ENCODE measurements around the gene SV2B.

The SV2B gene

DNA sequence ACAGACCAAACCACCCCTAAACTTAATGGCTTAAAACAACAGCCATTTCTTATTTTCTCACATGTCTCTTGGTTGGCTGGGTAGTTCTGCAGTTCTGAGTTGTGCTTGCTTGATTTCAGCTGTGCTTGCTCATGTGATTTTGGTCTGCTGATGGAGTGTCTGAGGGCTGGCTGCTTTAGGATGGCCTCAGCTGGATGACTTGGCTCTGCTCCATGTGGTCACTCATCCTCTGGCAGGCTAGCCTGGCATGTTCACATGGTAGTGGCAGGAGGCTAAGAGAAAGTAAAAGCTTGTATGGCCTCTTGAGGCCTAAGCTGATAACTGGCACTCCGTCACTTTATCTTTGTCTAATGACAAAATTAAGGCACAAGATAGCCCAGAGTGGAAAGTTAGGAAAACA, 4.1 kb downstream of the SV2B start:
- DNase-seq, result no peak

DNA sequence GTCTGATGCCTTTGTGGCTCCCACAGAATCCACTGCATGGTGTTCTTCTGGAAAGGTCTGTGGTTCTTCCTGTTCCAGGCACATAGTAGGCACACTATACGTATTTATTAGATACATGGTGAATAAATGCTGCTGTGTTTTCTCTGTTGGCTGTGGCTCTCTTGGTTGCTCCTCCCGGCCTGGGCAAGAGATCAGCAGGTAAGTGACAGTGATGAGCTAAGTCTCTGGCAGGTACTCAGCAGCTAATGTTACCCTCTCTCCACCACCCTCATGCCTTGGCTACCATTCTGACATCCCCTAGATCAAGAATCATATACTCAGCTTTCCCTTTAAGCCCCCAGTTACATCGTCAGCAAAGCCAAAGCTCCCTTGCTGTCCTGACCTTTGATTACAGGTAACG, 8.4 kb downstream of the SV2B start:
- no peak for DNase-seq

DNA sequence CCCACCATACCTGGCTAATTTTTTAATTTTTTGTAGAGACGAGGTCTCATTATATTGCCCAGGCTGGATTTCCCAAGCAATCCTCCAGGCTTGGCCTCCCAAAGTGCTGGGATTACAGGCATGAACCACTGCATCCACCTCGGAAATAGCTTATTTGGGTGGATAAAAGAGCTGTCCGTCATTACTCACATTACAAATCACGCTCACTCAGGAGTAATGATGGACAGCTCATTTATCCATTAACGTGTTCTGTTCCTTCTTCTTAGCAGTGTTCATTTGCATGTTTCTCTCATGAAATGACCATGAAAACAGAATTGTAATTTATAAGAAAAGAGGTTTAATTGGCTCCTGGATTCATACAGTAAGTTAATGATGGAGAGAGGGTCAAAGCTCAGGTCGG, 9.8 kb downstream of the SV2B start:
- DNase-seq, result no peak

DNA sequence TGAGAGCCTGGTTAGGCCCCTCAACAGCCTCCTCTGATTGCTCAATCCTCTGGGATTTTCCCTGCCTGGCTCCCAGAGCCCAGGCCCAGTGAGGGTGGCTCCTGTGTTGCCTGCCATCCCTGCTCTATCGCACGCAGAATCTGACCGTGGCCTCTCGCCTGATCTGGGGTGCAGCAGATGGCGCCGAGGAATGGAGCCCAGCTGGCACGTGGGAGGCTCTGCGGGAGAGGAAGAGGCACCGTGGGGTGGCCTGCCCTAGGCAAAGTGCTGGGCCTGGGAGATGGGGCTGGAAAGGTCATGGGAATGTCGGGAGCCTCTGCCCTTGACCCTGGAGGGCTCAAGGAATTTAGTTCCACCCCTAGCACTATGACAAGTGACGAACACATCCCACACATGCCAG, 10.3 kb downstream of the SV2B start:
- DNase-seq, result no peak

DNA sequence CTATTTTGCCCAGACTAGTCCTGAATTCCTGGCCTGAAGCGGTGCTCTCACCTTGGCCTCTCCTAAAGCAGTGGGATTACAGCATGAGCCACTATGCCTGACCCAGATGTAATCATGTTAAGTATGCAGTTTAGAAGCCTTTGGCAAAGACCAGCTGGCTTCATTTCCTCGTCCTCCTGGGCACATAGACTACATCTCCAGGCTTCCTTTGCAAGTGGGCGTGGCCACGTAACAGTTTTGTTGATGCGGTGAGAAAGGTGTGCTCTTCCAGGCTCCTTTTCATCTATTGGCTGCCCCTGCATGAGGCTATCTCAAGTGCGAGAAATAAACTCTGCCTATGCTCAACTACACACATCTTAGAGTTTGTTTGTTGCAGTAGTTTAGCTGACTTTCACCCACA, 13.0 kb downstream of the SV2B start:
- no peak for DNase-seq

DNA sequence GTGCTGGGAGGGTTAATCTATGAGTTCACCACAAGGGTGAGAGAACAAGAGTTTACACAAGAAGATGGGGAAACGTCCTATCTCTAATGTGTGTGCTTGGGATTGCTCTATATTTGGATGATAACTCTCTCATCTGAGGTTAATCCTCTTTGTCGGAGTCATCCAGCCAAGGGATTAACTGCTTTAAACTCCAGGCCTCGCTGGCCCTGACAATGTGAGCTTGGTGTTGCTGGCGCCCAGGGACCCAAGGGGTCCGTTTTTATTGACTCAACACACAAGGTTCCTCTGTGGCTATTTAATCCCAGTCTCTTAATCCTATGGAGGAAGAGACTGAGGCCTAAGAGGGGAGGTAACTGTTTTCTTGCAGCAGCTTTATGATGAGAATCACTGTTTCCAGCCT, 14.2 kb downstream of the SV2B start:
- DNase-seq, result no peak

DNA sequence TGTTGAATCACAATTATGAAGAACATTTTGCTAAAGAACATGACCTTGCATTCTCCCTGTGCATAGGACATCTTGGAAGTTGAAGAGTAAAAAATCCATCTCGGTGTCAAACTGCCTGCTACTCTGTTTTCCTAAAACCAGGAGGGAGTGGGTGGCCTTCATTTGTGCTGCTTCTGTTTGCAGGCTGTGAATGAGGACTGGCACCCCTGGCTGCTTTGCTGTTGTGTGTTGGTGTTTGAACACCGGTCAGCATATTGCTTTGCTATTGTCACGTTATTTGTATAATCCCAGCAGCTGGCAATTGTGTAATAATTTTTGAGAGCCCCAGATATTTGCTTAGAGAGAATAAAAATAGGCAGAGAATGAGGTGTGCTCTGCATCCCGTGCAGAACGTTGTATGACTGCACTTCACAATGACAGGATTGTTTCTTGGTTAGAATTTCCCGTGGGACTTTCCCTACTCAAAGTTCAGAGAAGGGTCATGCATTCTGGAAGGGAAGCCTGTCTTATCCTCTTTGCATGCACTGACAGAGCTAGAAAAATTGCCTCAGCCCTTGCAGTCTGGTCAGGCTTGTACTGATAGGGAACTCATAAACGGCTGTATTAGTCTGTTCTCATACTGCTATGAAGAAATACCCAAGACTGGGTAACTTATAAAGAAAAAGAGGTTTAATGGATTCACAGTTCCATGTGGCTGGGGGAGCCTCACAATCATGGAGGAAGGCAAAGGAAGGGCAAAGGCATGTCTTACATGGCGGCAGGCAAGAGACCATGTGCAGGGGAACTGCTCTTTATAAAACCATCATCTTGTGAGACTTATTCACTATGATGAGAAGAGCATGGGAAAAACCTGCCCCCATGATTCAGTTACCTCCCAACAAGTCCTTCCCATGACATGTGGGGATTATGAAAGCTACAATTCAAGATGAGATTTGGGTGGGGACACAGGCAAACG, 16.3 kb downstream of the SV2B start:
- no peak for DNase-seq

DNA sequence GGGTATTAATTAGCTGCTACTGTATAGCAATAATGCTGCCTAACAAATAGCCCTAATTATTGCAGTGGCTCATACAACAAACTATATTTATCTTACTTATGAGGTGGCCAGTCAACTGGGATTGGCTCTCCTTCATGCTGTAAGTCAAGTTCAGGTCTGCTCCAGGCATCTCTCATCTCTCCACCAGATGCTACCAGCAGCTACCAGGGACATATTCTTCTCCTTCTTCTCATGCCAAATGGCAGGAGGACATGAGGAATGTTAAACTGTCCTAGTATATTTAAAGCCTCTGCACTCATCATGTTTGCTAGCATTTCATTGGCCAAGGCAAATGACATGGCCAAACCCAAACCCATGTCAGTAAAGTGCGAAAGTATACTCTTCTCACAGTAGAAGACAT, 17.3 kb downstream of the SV2B start:
- no peak for DNase-seq

DNA sequence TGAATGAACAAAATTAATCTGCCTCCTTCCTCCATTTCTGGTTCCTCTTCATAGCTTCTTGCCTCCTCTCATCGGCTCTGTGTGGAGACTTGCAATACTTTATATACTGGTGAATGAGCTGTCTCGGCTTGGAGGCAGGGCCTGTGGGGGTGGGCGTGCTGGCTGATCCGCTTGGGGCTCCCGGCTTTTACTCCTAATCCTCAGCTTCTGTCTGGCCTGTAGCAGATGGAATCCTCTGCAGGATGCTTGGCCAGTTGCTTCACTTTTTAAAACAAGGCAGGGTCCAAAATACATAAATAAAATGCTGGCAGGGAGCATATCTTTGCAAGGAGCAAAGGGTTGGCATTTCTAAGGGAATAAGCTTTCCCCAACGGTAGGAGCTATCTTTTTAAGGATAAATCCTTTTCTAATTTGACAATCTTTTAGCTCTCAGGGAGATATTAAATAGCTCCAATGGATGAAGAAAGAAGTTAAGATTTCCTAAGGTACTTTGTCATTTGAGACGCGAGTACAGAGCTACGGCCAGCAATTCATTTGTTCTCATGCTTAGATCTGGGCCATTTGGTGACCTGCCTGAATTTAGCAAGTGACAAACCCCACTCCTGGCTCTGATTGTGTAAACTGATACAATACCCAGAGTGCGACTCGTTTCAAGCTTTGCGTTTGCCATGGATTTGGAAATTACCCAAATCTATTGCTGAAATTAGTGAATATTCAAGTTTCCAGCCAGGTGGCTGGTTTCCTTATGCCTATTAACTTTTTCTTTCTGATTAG, 18.9 kb downstream of the SV2B start:
- no peak for DNase-seq

DNA sequence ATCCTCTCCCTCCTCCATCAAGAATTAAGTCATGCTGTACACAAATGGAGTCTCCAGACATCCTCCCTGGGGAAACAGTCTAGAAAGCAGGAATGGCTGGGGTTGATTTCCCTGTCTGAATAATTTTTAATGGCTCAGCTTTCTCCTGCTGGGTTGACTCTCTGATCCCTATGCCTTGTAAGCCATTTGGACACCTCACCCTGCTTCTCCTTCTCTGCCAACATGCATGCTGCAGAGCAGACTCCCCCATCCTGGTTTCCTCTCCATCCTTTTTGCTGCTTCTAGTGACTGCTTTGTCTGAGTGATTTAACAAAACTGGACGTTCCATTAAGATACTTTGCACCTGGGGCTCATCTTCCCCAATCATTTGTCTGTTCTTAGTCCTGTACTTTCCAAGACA, 22.2 kb downstream of the SV2B start:
- no peak for DNase-seq

DNA sequence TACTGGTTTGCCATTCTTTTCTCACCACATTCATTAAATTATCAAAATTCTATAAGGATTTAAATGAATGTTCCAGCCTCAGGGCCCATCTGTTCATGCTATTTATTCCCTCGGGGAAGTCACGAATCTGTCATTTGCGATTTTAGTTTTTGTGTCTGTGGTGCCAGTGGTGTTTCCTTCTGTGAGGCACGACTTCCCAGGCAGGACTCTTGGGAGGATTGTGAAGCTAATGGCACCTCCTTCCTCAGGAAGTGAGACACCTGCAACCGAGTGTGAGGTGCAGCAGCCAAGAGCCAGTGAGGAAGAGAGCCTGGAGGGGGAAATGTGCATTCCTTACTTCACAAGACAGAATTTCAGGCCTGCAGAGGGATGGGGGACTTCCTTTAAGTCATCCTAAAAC, 24.1 kb downstream of the SV2B start:
- DNase-seq, result no peak

DNA sequence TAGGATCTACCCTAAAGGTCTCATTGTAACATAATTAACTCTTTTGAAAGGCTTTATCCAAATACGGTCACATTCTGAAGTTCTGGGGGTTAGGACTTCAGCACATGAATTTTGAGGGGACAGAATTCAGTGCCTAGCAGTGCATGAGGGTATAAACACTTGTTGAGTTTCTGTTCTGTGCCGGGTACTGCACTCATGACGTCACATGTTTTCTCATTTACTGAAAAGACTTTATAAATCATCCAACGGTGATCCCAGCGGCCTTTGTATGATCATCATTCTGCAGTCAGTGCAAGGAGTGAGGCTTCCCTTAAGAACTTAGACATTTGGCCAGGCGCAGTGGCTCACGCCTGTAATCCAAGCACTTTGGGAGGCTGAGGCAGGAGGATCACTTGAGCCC, 25.1 kb downstream of the SV2B start:
- no peak for DNase-seq

DNA sequence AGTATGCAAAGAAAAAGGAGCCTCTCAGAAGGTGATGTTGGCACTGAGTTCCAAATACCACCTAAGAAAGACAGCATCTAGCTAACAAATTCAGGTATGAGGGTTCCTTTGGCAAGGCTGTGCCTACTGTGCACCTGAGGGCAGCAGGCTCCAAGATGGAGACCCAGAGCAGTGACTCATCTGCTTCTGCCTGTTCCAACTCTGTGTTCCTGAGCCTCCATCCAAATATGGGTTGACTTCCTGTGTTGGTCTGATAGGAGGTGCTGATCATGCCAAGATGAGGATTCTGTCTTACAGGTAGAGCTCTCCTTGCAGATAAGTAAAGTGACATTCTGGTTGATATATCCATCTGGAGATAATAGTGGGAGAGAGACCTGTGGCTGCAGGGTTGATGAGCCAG, 26.0 kb downstream of the SV2B start:
- no peak for DNase-seq

DNA sequence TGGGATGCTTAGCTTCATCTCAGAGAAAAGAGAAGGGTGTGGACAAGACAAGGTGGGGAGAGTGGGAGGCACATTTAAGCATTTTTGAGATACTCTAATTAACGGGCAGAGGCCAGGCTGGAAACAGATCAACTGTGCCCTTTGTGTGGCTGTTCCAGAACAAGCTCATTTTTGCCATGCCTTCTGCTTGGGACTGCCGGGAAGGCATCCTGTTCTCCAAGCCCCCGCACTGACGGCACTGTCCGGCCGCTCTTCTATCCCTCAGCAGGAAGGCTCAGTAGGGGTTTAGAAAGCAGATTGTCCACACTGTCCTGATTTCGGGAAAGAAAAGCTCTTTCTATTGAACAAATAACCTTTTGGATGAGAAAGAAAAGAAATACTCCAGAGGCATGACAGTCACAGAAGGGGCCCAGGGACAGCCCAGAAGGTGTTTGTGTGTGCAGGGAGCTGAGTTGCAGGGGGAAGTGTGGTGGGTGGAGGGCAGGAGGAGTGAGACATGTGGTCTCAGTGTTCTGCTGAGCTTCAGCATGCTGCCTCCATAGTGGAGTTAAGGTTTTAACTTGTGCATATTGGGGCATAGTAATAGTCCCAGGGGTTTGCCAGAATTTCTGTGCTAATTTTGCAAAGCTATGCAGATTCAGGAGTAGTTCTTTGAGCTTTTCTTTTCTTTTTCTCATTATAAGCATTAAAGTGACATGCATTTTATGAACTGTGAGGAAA, 27.3 kb downstream of the SV2B start:
- no peak for DNase-seq

DNA sequence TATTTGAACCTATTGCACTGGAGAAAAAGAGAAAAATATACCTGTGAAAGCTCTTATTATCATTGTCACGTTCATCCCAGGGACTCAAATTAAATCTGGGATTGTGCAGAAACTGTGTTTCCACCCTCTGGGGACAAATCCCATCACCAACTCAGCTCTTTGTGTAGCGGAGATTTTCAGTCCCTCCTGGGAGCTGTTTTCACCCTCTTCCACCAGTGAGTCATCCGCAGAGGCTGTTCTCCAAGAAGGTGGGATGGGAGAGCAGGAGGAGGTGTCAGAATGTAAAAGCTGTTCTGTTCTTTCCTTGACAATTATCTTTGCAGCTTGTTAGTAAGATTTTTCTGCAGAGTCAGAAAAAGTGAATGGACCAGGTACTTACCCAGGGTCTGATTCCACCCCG, 28.0 kb downstream of the SV2B start:
- DNase-seq, result no peak

DNA sequence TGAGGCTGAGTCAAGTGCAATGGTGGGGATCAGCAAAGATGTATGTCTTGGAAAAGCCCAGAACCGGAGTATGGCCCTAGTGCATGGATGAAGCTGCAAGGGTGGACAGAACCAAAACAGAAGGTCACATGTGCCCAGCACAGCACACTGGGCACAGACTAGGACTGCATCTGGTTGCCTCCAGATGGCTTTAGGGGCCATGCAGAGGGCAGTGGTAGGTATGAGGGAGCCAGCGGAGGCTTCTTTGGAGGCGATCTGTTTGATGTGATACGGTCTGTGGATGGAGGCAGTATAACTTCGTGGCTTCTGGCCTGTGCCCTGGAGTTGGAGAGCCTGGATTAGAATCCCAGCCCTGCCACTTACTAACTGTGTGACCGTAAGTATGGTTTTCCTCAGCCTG, 29.4 kb downstream of the SV2B start:
- DNase-seq, result no peak

DNA sequence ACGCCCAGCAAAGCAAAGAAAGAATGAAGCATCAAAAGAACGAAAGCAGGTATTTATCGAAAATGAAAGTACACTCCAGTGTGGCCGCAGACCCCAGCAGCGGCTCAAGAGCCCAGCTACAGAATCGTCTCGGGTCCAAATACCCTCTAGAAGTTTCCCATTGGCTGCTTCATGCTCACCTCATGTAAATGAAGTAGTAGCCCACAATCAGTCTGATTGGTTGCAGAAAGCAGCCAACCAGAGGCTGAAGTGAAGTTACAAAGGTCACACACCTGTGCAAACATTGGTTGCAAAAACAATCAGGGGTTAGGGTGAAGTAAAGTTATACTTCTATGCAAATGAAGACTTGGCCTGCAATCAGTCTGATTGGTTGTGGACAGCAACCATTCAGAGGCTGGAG, 32.0 kb downstream of the SV2B start:
- DNase-seq, result no peak

DNA sequence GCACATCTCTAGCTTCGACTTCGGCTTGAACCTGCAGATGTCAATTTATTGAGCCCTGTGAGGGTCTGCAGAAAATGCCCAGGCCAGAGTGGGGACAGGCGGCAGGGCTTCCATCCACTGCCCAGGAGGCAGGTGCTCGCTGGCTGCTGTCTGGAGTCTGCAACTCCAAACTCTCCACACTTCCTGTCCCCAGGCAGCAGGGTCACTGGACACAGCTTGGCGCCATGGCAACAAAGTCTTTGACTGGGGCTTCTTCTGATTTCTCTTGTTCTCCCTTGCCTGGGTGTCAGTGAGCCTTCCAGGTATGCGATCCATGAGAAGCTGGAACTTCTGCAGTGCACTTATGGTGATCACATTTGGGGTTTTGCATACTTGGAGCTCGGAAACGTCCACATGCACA, 33.5 kb downstream of the SV2B start:
- DNase-seq, result no peak

DNA sequence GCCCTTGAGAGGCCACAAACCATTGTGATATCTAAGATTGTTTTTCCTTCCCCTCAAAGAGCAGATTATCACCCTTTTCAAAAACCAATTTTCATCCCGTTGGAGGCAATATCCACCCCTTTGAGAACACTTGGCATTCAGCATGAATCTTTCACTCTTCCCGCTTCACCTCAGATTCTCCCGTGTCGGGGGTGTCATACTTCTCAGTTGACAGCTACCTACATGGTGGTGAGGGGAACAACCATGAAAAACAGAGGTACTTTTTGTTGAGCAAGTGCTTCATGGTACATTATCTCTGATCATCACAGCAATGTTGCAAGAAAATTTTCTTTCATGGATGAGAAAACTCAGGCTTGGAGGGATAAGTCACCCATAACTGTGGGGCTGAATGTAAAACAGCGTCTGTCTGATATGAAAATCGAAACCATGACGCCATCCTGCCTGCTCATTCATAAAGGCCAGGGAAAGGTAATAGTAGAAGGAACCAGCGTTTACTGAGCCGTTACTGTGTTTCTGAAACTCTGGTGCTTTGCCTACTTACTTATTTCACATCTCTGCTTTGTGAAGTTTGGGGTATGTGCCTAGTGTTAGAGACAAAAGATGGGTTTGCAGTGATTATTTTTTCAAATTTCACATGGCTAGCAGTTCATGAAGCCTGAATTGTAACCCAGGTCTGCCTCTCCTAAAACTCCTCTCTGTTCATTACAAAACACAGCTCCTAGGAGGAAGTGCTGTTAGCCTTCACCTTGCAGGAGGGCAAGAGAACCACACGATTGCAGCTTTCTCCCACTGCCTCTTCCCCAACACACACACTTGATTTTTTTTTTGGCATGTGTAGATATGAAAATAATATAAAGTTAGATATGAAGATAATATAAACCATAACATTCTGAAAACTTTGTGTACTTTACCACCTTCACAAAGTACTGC, 35.4 kb downstream of the SV2B start:
- no peak for DNase-seq

DNA sequence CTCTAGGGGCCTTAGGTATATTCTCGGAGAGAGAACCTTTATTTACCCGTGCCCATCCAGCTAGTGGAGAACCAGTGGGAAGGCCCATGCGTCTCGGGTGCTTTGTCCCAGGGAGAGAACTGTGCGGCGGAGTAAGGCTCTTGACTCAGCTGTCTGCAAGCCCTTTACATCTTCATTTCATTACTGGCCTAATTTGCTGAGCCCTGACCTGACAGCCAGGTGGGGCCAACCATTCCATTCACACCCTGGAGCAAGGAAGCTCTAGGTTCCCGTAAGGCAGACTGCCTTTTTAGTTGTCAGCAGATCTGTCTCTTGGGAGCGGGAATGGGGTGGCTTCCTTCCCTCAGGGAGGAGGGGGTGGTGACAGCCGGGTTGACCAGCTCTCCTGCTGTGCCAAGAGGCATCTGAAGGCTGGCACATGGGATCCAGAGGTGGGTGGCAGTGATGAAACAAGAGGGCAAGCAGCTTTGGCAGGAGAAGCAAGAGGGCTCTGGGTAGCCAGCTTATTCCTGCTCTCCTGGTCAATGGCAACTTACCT, 36.4 kb downstream of the SV2B start:
- DNase-seq, result no peak

DNA sequence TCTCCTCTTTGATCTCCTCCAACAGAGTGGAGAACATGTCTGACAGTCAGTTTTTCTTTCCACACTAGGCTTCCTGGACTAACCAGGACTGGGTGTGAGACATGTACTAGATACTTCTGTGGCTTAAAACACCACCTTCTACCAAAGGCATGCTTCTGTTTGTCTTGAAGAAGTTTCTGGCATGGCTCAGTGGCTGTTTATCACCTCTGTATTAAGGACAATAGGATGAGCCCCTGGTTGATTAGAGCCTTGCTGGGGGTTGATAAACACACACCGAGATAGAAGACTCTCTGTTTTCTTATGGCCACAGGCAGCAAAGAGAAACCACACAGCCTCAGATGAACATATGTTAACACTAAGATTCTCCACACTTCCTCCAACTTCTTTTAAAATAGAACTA, 40.5 kb downstream of the SV2B start:
- DNase-seq, result no peak

DNA sequence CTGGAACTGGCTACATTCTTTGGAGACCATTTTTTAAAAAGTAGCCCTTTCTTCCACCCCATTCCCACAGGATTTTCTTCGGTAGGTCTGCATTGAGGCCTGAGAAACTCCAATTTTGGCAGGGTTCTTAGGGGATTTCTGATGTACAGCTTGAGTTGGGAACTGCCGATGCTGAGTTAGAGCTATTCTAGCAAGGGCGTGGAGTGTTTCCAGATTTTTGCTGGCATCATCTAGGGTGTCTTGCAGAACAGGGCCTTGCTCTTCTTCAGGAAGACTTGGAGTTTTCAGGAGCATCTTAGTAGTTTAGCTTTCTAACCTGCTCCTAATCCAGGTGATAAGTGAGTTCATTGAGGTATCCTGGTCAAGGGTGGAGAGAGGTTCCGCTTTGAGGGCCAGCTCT, 41.0 kb downstream of the SV2B start:
- no peak for DNase-seq

All from DMS79 (cell line).